Measurements from ENCODE around the gene NELFCD.

The NELFCD gene

GRCh38 chr20:59014680-59015389, 33.8 kb downstream of the NELFCD start:
- Histone ChIP-seq H3K4me3 (replicated peaks; ENCODE audit: insufficient read depth, low read length) (no peak overlapping the region), H3K27ac (replicated peaks) (no peak overlapping the region), H3K27me3 (ENCODE audit: insufficient read depth, poor library complexity, severe bottlenecking) (no peaks in the 10 kb centered on the region)
- DNase-seq (ENCODE audit: low read depth in 1 of 2, low spot score in 1 of 2), result no peak
- TF ChIP-seq POLR2AphosphoS5 (IDR thresholded peaks at IDR 0.05; ENCODE audit: low read depth) (no peak), GABPA (IDR thresholded peaks at IDR 0.05; ENCODE audit: low read depth) (no peak), SPI1 (IDR thresholded peaks at IDR 0.05; ENCODE audit: borderline replicate concordance, low read depth) (no peak), CTCF (IDR thresholded peaks at IDR 0.05; ENCODE audit: insufficient read depth, low read length) (no peak)
- TF ChIP-seq, protein P1, sequence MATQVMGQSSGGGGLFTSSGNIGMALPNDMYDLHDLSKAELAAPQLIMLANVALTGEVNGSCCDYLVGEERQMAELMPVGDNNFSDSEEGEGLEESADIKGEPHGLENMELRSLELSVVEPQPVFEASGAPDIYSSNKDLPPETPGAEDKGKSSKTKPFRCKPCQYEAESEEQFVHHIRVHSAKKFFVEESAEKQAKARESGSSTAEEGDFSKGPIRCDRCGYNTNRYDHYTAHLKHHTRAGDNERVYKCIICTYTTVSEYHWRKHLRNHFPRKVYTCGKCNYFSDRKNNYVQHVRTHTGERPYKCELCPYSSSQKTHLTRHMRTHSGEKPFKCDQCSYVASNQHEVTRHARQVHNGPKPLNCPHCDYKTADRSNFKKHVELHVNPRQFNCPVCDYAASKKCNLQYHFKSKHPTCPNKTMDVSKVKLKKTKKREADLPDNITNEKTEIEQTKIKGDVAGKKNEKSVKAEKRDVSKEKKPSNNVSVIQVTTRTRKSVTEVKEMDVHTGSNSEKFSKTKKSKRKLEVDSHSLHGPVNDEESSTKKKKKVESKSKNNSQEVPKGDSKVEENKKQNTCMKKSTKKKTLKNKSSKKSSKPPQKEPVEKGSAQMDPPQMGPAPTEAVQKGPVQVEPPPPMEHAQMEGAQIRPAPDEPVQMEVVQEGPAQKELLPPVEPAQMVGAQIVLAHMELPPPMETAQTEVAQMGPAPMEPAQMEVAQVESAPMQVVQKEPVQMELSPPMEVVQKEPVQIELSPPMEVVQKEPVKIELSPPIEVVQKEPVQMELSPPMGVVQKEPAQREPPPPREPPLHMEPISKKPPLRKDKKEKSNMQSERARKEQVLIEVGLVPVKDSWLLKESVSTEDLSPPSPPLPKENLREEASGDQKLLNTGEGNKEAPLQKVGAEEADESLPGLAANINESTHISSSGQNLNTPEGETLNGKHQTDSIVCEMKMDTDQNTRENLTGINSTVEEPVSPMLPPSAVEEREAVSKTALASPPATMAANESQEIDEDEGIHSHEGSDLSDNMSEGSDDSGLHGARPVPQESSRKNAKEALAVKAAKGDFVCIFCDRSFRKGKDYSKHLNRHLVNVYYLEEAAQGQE (IDR thresholded peaks at IDR 0.05; ENCODE audit: insufficient replicate concordance, low read depth), result no peak

GRCh38 chr20:59015411-59015810, 34.4 kb downstream of the NELFCD start:
- Histone ChIP-seq H3K27me3 (ENCODE audit: insufficient read depth, poor library complexity, severe bottlenecking) (no peaks in the 10 kb centered on the region), H3K4me3 (replicated peaks; ENCODE audit: insufficient read depth, low read length) (no peak overlapping the region), H3K27ac (replicated peaks) (no peak overlapping the region)
- TF ChIP-seq CTCF (IDR thresholded peaks at IDR 0.05; ENCODE audit: insufficient read depth, low read length) (no peak), GABPA (IDR thresholded peaks at IDR 0.05; ENCODE audit: low read depth) (no peak), SPI1 (IDR thresholded peaks at IDR 0.05; ENCODE audit: borderline replicate concordance, low read depth) (no peak), POLR2AphosphoS5 (IDR thresholded peaks at IDR 0.05; ENCODE audit: low read depth) (no peak)
- TF ChIP-seq, protein P1 (IDR thresholded peaks at IDR 0.05; ENCODE audit: insufficient replicate concordance, low read depth), result no peak
- no peak for DNase-seq (ENCODE audit: low read depth in 1 of 2, low spot score in 1 of 2)

GRCh38 chr20:59015812-59016711, 35.0 kb downstream of the NELFCD start:
- no peaks in the 10 kb centered on the region for H3K27me3 ChIP-seq (ENCODE audit: insufficient read depth, poor library complexity, severe bottlenecking)
- DNase-seq (ENCODE audit: low read depth in 1 of 2, low spot score in 1 of 2), result no peak
- TF ChIP-seq CTCF (IDR thresholded peaks at IDR 0.05; ENCODE audit: insufficient read depth, low read length) (no peak), POLR2AphosphoS5 (IDR thresholded peaks at IDR 0.05; ENCODE audit: low read depth) (no peak), SPI1 (IDR thresholded peaks at IDR 0.05; ENCODE audit: borderline replicate concordance, low read depth) (peak; percentile 70; the same call in 1 of the 2 replicates), GABPA (IDR thresholded peaks at IDR 0.05; ENCODE audit: low read depth) (no peak)
- TF ChIP-seq, protein P1 (IDR thresholded peaks at IDR 0.05; ENCODE audit: insufficient replicate concordance, low read depth), result no peak
- no peak overlapping the region for H3K4me3 ChIP-seq (replicated peaks; ENCODE audit: insufficient read depth, low read length)
- H3K27ac ChIP-seq (replicated peaks), result no peak overlapping the region
